HepG2 (cell line): Measurements from ENCODE around the gene ZFYVE27. TPM values are rescaled to one million over a fixed set of nuclear protein-coding genes. Genes with fewer than 3 reads are reported as not detected.

Source experiments
- ATAC-seq: fragments of 200-7000 bp; cut with Tn5 transposase; 3 replicates; pipeline ENCODE4 v1.9.1; 2020; ENCODE audit warnings: mild to moderate bottlenecking, moderate library complexity
- BruUV-seq: library from RNA; stranded (reverse); fragments of 400-500 nt; replicated peaks from 2 replicates; lab custom pipeline; 2021; lab: Mats Ljungman, UMichigan
- CTCF ChIA-PET: fragments of 300-600 bp; formaldehyde crosslinking; extraction: SDS; loops from one replicate; lab custom pipeline; 2021; ENCODE audit warnings: low total read pairs, inconsistent platforms, low intra/inter-chr PET ratio; lab: Yijun Ruan, JAX
- POLR2A ChIA-PET: fragments of 350-600 bp; sonication (Branson Sonifier 250); formaldehyde crosslinking; loops from one replicate; lab custom pipeline; 2020; ENCODE audit warnings: antibody characterized with exemption, inconsistent platforms; lab: Yijun Ruan, JAX
- DNase-seq: peaks from one replicate; pipeline ENCODE4 v3.0.0-alpha.2; 2015; ENCODE audit warnings: low spot score
- FAIRE-seq: peaks from 3 replicates; lab custom pipeline; 2011; peaks lifted over from hg19 to GRCh38; lab: Jason Lieb, UNC
- H2AFZ ChIP-seq: one replicate; pipeline ENCODE4 v1.6.1; 2011; ENCODE audit warnings: low read length, inconsistent platforms
- H3K27ac ChIP-seq: fragments of 300-600 bp; 3 replicates; pipeline ENCODE4 v1.8.0; 2011; ENCODE audit warnings: mixed run types, mild to moderate bottlenecking, mixed read lengths, low read length, inconsistent platforms; ENCODE audit not compliant: insufficient read depth; ENCODE audit errors: extremely low read length
- H3K27me3 ChIP-seq, 2 experiments: fragments of 200-600 bp in 1 of 2; 2 replicates in 1 of 2; 3 replicates in 1 of 2; pipeline versions ENCODE4 v1.6.0 to v1.8.0; 2011; ENCODE audit warnings: low read length in 2 of 2, mild to moderate bottlenecking in 2 of 2, moderate library complexity in 2 of 2, inconsistent platforms in 1 of 2; ENCODE audit not compliant: insufficient read depth in 2 of 2, control insufficient read depth in 1 of 2
- H3K36me3 ChIP-seq, 2 experiments: fragments of 200-600 bp in 1 of 2; replicated peaks in 1 of 2; 2 replicates in 1 of 2; 3 replicates in 1 of 2; pipeline versions ENCODE4 v1.5.1 to v1.8.0; 2011; ENCODE audit warnings: low read length in 2 of 2, inconsistent platforms in 1 of 2; ENCODE audit not compliant: insufficient read depth in 2 of 2, control insufficient read depth in 1 of 2
- H3K4me1 ChIP-seq: 2 replicates; pipeline ENCODE4 v1.5.1; 2012; ENCODE audit warnings: low read length, inconsistent platforms; ENCODE audit not compliant: insufficient read depth
- H3K4me2 ChIP-seq: 2 replicates; pipeline ENCODE4 v1.6.0; 2011; ENCODE audit warnings: low read depth, low read length, inconsistent platforms
- H3K4me3 ChIP-seq, 3 experiments: fragments of 200-600 bp in 1 of 3; sonication (generic), shearing (Covaris generic) in 1 of 3; replicated peaks in 1 of 3; 2 replicates each; pipeline ENCODE4 v1.5.1; 2011 to 2016; ENCODE audit warnings: low read length in 3 of 3, inconsistent platforms in 2 of 3, low read depth in 2 of 3, mild to moderate bottlenecking in 2 of 3, control low read depth in 1 of 3, mixed read lengths in 1 of 3; ENCODE audit not compliant: insufficient read depth in 1 of 3
- H3K79me2 ChIP-seq: one replicate; pipeline ENCODE4 v1.6.1; 2011; ENCODE audit warnings: low read length, inconsistent platforms; ENCODE audit not compliant: insufficient read depth
- H3K9ac ChIP-seq: 2 replicates; pipeline ENCODE4 v1.6.0; 2011; ENCODE audit warnings: mild to moderate bottlenecking, low read depth, low read length, inconsistent platforms; ENCODE audit not compliant: insufficient read depth
- H3K9me3 ChIP-seq: 2 replicates; pipeline ENCODE4 v1.5.1; 2012; ENCODE audit warnings: mild to moderate bottlenecking, low read length
- H4K20me1 ChIP-seq: 2 replicates; pipeline ENCODE4 v1.6.0; 2011; ENCODE audit warnings: inconsistent platforms, mild to moderate bottlenecking, low read length, moderate library complexity; ENCODE audit not compliant: insufficient read depth
- CREBL2 ChIP-seq: sonication (generic); formaldehyde crosslinking; IDR thresholded peaks from 2 replicates; pipeline ENCODE4 v1.8.1; 2023; ENCODE audit warnings: missing genetic modification reagents, mild to moderate bottlenecking, borderline replicate concordance
- HOMEZ ChIP-seq: IDR thresholded peaks from 2 replicates; pipeline ENCODE4 v1.6.1; 2016; ENCODE audit warnings: low read depth
- NPAS2 ChIP-seq: sonication (generic); formaldehyde crosslinking; IDR thresholded peaks from 2 replicates; pipeline ENCODE4 v1.8.0; 2022; ENCODE audit warnings: mild to moderate bottlenecking, missing genetic modification reagents, borderline replicate concordance
- SAP130 ChIP-seq: IDR thresholded peaks from 2 replicates; pipeline ENCODE4 v1.6.1; 2016; ENCODE audit warnings: low read depth
- TBL1XR1 ChIP-seq: fragments of 150-350 bp; IDR thresholded peaks from 2 replicates; pipeline ENCODE4 v1.6.1; 2014; ENCODE audit warnings: borderline replicate concordance, low read length; ENCODE audit not compliant: partially characterized antibody
- ZNF251 ChIP-seq: sonication (generic); formaldehyde crosslinking; IDR thresholded peaks from 2 replicates; pipeline ENCODE4 v1.9.0; 2021; ENCODE audit warnings: mild to moderate bottlenecking, missing genetic modification reagents
- ZNF276 ChIP-seq: sonication (generic); formaldehyde crosslinking; IDR thresholded peaks from 2 replicates; pipeline ENCODE4 v1.4.0; 2020; ENCODE audit warnings: mild to moderate bottlenecking, low read depth, missing genetic modification reagents
- ZNF362 ChIP-seq: sonication (generic); formaldehyde crosslinking; IDR thresholded peaks from 2 replicates; pipeline ENCODE4 v1.4.0; 2020; ENCODE audit warnings: missing genetic modification reagents, mild to moderate bottlenecking, borderline replicate concordance
- ZNF441 ChIP-seq: sonication (generic); formaldehyde crosslinking; IDR thresholded peaks from 2 replicates; pipeline ENCODE4 v1.7.0; 2021; ENCODE audit warnings: missing genetic modification reagents, borderline replicate concordance
- ZNF691 ChIP-seq: sonication (generic); formaldehyde crosslinking; IDR thresholded peaks from 2 replicates; pipeline ENCODE4 v1.4.0; 2020; ENCODE audit warnings: missing genetic modification reagents, low read depth, mild to moderate bottlenecking, borderline replicate concordance
- WGBS: methylation state at CpG from one replicate; pipeline ENCODE4 v1.1.6; 2017; ENCODE audit warnings: low lambda C conversion rate; 5-methylcytosine and 5-hydroxymethylcytosine counted together
- in situ Hi-C: cut with HindIII; loops from 2 replicates; pipeline ENCODE4 v1.10.0; 2017; ENCODE audit warnings: low pct_unique_long_range_greater_than_20kb; ENCODE audit not compliant: extremely low pct_ligation_motif_present
- intact Hi-C: fragments of 100-400 bp; cut with micrococcal nuclease; formaldehyde crosslinking; loops from one replicate; pipeline ENCODE4 v1.10.0; 2022; ENCODE audit not compliant: unreplicated experiment
- polyA plus RNA-seq, 8 experiments: library from polyadenylated mRNA; depleted of rRNA in 3 of 8; stranded (reverse) in 7 of 8; unstranded in 1 of 8; fragments of >200 nt; fragmentation: Illumina TruSeq in 4 of 8; extraction: Trizol in 4 of 8; gene quantifications; 2 replicates each; pipeline versions ENCODE4 v1.2.1 to v1.2.3, GENCODE V29; 2011 to 2016; ENCODE audit warnings: low read depth in 4 of 8, missing spikeins in 1 of 8, mixed read lengths in 1 of 8; ENCODE audit not compliant: insufficient read depth in 1 of 8
- total RNA-seq, 5 experiments: library from RNA; depleted of rRNA; stranded (reverse); fragments of >200 nt; fragmentation: Illumina TruSeq; extraction: Trizol; gene quantifications; 2 replicates each; pipeline ENCODE4 v1.2.3, GENCODE V29; 2016; ENCODE audit warnings: low read depth in 1 of 5

The ZFYVE27 gene
- total and polyA plus RNA-seq, 2 of the 13 experiments (the other 11 are each of a cell fraction or from before 2014, with no cell fraction given) = 19.7 to 20.5 TPM

- ChIA-PET POLR2A (interaction anchor here (1.3 to 3.3 kb wide), 2 partner anchors 16 to 33 kb away, joined by 4 to 14 read pairs; partner anchors contain the start of genes AVPI1 and ZFYVE27), CTCF (no interaction called here)
- Histone ChIP-seq H3K27me3 (no peaks in the 10 kb centered on the region), H3K4me2 (no peak overlapping the region), H3K27ac (no peak overlapping the region), H3K4me3 (no peak overlapping the region), H3K79me2 (no peaks in the 10 kb centered on the region), H2AFZ (no peak overlapping the region), H4K20me1 (no peaks in the 10 kb centered on the region), H3K36me3 (no peaks in the 10 kb centered on the region), H3K4me1 (peaks cover 51% of the 10 kb centered on the region), H3K9me3 (no peaks in the 10 kb centered on the region), H3K9ac (no peak overlapping the region)
- WGBS = 52% methylated on average over 7 of the region's 7 CpGs
- BruUV-seq = no TSS peak
- no peak for DNase-seq
- TF ChIP-seq ZNF441 (CRISPR knock-in tag) (peak; percentile 94), ZNF251 (CRISPR knock-in tag) (no peak)
- intact Hi-C loops (no loop called here), in situ Hi-C loops (loop anchor here (5.0 kb wide), 1 partner anchor 34 kb away; the partner anchor contains the start of gene ZFYVE27)
- ATAC-seq = no peak
- FAIRE-seq = no peak
These were observed 33.4 kb upstream of the ZFYVE27 start for GRCh38 chr10:97703398-97704067.

GRCh38 chr10:97704341-97704740 lies 32.6 kb upstream of the ZFYVE27 start:
- Histone ChIP-seq H3K79me2 (no peaks in the 10 kb centered on the region), H3K4me1 (peaks cover 59% of the 10 kb centered on the region), H3K9me3 (no peaks in the 10 kb centered on the region), H3K4me3 (no peak overlapping the region), H2AFZ (no peak overlapping the region), H3K4me2 (no peak overlapping the region), H4K20me1 (no peaks in the 10 kb centered on the region), H3K9ac (no peak overlapping the region), H3K27me3 (no peaks in the 10 kb centered on the region), H3K36me3 (no peaks in the 10 kb centered on the region), H3K27ac (no peak overlapping the region)
- in situ Hi-C loops = loop anchor here (5.0 kb wide), 1 partner anchor 33 kb away; the partner anchor contains the start of gene ZFYVE27
- BruUV-seq = no TSS peak
- POLR2A ChIA-PET = interaction anchor here (1.3 to 3.3 kb wide), 2 partner anchors 17 to 33 kb away, joined by 4 to 14 read pairs; partner anchors contain the start of genes AVPI1 and ZFYVE27
- no peak for FAIRE-seq
- CTCF ChIA-PET = no interaction called here
- intact Hi-C loops = no loop called here
- no peak for ATAC-seq
- WGBS = 33% methylated on average over 1 of the region's 1 CpG
- no peak for DNase-seq
- TF ChIP-seq SAP130 (CRISPR knock-in tag) (no peak), ZNF276 (no peak), ZNF691 (CRISPR knock-in tag) (no peak), TBL1XR1 (no peak), HOMEZ (CRISPR knock-in tag) (no peak), ZNF362 (CRISPR knock-in tag) (no peak), NPAS2 (CRISPR knock-in tag) (no peak), CREBL2 (CRISPR knock-in tag) (no peak)
